H9 (cell line): ENCODE data around the gene CCPG1. TPM values are rescaled to one million over a fixed set of nuclear protein-coding genes. Genes with fewer than 3 reads are reported as not detected.

Source experiments
- DNase-seq: peaks from one replicate; pipeline ENCODE4 v3.0.0-alpha.2; 2017
- H2AFZ ChIP-seq: one replicate; pipeline ENCODE4 v1.6.1; 2013; ENCODE audit warnings: mild to moderate bottlenecking, low read length, control low read depth, moderate library complexity
- H2AK5ac ChIP-seq: 2 replicates; pipeline ENCODE4 v1.6.1; 2013; ENCODE audit warnings: low read length, control low read depth, mixed read lengths; ENCODE audit not compliant: insufficient read length
- H2BK120ac ChIP-seq: one replicate; pipeline ENCODE4 v1.6.1; 2013; ENCODE audit warnings: low read depth, mild to moderate bottlenecking, low read length, control low read depth, inconsistent platforms; ENCODE audit not compliant: poor library complexity, severe bottlenecking
- H2BK12ac ChIP-seq: 2 replicates; pipeline ENCODE4 v1.6.1; 2013; ENCODE audit warnings: low read length, control low read depth, mixed read lengths, low read depth; ENCODE audit not compliant: insufficient read length
- H2BK15ac ChIP-seq: 2 replicates; pipeline ENCODE4 v1.6.1; 2013; ENCODE audit warnings: low read depth, low read length, control low read depth
- H2BK20ac ChIP-seq: one replicate; pipeline ENCODE4 v1.6.1; 2013; ENCODE audit warnings: low read depth, mild to moderate bottlenecking, low read length, control low read depth, inconsistent platforms; ENCODE audit not compliant: poor library complexity, severe bottlenecking
- H2BK5ac ChIP-seq: 2 replicates; pipeline ENCODE4 v1.6.1; 2013; ENCODE audit warnings: low read length, control low read depth, mixed read lengths; ENCODE audit not compliant: insufficient read length
- H3K14ac ChIP-seq: 2 replicates; pipeline ENCODE4 v1.6.1; 2013; ENCODE audit warnings: low read length, control low read depth; ENCODE audit not compliant: insufficient read depth
- H3K18ac ChIP-seq: 2 replicates; pipeline ENCODE4 v1.6.1; 2013; ENCODE audit warnings: low read depth, mild to moderate bottlenecking, mixed read lengths, low read length, control low read depth; ENCODE audit not compliant: insufficient read length
- H3K23ac ChIP-seq: 2 replicates; pipeline ENCODE4 v1.6.1; 2013; ENCODE audit warnings: low read length, control low read depth, mixed read lengths, low read depth; ENCODE audit not compliant: insufficient read length
- H3K23me2 ChIP-seq: 2 replicates; pipeline ENCODE4 v1.6.1; 2013; ENCODE audit warnings: low read depth, mild to moderate bottlenecking, mixed read lengths, low read length, control low read depth; ENCODE audit not compliant: insufficient read length, poor library complexity, severe bottlenecking
- H3K27ac ChIP-seq: 2 replicates; pipeline ENCODE4 v1.5.1; 2013; ENCODE audit warnings: low read length, control low read depth, mixed read lengths, low read depth; ENCODE audit not compliant: insufficient read length
- H3K27me3 ChIP-seq: 2 replicates; pipeline ENCODE4 v1.6.1; 2013; ENCODE audit warnings: low read length, control low read depth, inconsistent platforms; ENCODE audit not compliant: insufficient read depth
- H3K4ac ChIP-seq: 2 replicates; pipeline ENCODE4 v1.6.1; 2013; ENCODE audit warnings: low read depth, mild to moderate bottlenecking, control low read depth, inconsistent platforms, low read length, moderate library complexity
- H3K4me1 ChIP-seq: 2 replicates; pipeline ENCODE4 v1.6.1; 2013; ENCODE audit warnings: low read length, control low read depth, inconsistent platforms; ENCODE audit not compliant: insufficient read depth
- H3K4me2 ChIP-seq: 2 replicates; pipeline ENCODE4 v1.6.1; 2013; ENCODE audit warnings: low read length, control low read depth, mixed read lengths; ENCODE audit not compliant: insufficient read length, insufficient read depth
- H3K56ac ChIP-seq: 2 replicates; pipeline ENCODE4 v1.6.1; 2013; ENCODE audit warnings: low read depth, mild to moderate bottlenecking, mixed read lengths, low read length, control low read depth; ENCODE audit not compliant: insufficient read length
- H3K79me1 ChIP-seq: 2 replicates; pipeline ENCODE4 v1.6.1; 2013; ENCODE audit warnings: low read depth, mild to moderate bottlenecking, moderate library complexity, low read length, control low read depth, inconsistent platforms; ENCODE audit not compliant: insufficient read depth, poor library complexity, severe bottlenecking
- H3K79me2 ChIP-seq: 2 replicates; pipeline ENCODE4 v1.6.1; 2013; ENCODE audit warnings: low read length, control low read depth, inconsistent platforms; ENCODE audit not compliant: insufficient read depth
- H3K9ac ChIP-seq: 2 replicates; pipeline ENCODE4 v1.6.1; 2013; ENCODE audit warnings: low read length, control low read depth, mixed read lengths; ENCODE audit not compliant: insufficient read length; ENCODE audit errors: extremely low read depth
- H3K9me3 ChIP-seq: one replicate; pipeline ENCODE4 v1.6.1; 2013; ENCODE audit warnings: low read depth, low read length, inconsistent platforms; ENCODE audit not compliant: control insufficient read depth
- H3T11ph ChIP-seq: one replicate; pipeline ENCODE4 v1.6.1; 2013; ENCODE audit warnings: mild to moderate bottlenecking, low read length, control low read depth, inconsistent platforms
- H4K20me1 ChIP-seq: one replicate; pipeline ENCODE4 v1.6.1; 2013; ENCODE audit not compliant: control insufficient read depth, insufficient read length, insufficient read depth
- H4K5ac ChIP-seq: 2 replicates; pipeline ENCODE4 v1.6.1; 2013; ENCODE audit warnings: low read depth, mild to moderate bottlenecking, mixed read lengths, low read length, control low read depth; ENCODE audit not compliant: insufficient read length
- H4K8ac ChIP-seq: replicated peaks from 2 replicates; pipeline ENCODE4 v1.6.1; 2013; ENCODE audit warnings: low read length, control low read depth, mixed read lengths, low read depth; ENCODE audit not compliant: insufficient read length
- H4K91ac ChIP-seq: 2 replicates; pipeline ENCODE4 v1.6.1; 2013; ENCODE audit warnings: low read depth, mild to moderate bottlenecking, moderate library complexity, mixed read lengths, low read length, control low read depth; ENCODE audit not compliant: insufficient read length
- H3K27ac Mint-ChIP-seq, 3 experiments: 2 replicates in 2 of 3; 3 replicates in 1 of 3; pipeline ENCODE4 v1.8.0; 2020 to 2021; ENCODE audit warnings: mixed read lengths in 3 of 3, mild to moderate bottlenecking in 1 of 3, moderate library complexity in 1 of 3
- H3K27me3 Mint-ChIP-seq: 2 replicates; pipeline ENCODE4 v1.8.0; 2021; ENCODE audit warnings: low read depth, mild to moderate bottlenecking, moderate library complexity, mixed read lengths
- H3K36me3 Mint-ChIP-seq, 3 experiments: 2 replicates in 2 of 3; 3 replicates in 1 of 3; pipeline ENCODE4 v1.8.0; 2020 to 2021; ENCODE audit warnings: low read depth in 3 of 3, mixed read lengths in 3 of 3; ENCODE audit not compliant: insufficient read depth in 1 of 3
- H3K4me1 Mint-ChIP-seq, 2 experiments: 2 replicates each; pipeline ENCODE4 v1.8.0; 2020; ENCODE audit warnings: mixed read lengths in 2 of 2
- H3K4me3 Mint-ChIP-seq, 2 experiments: 2 replicates in 1 of 2; 3 replicates in 1 of 2; pipeline ENCODE4 v1.8.0; 2020 to 2021; ENCODE audit warnings: mild to moderate bottlenecking in 2 of 2, mixed read lengths in 2 of 2, moderate library complexity in 1 of 2
- H3K9me3 Mint-ChIP-seq, 2 experiments: 2 replicates in 1 of 2; 3 replicates in 1 of 2; pipeline ENCODE4 v1.8.0; 2020; ENCODE audit warnings: mild to moderate bottlenecking in 2 of 2, mixed read lengths in 2 of 2, moderate library complexity in 1 of 2
- total RNA-seq: library from RNA; stranded (reverse); gene quantifications from 2 replicates; pipeline ENCODE4 v1.2.1, GENCODE V29; 2021
- TF ChIP-seq, protein P1 (sequence below): fragments of 200-600 bp; sonication (generic); conservative IDR thresholded peaks from 3 replicates; pipeline ENCODE4 v1.8.0; 2021; ENCODE audit warnings: antibody characterized with exemption, mild to moderate bottlenecking

The CCPG1 gene
- total RNA-seq, 1 experiment from 2014 or later, result 9.0 TPM

DNA sequence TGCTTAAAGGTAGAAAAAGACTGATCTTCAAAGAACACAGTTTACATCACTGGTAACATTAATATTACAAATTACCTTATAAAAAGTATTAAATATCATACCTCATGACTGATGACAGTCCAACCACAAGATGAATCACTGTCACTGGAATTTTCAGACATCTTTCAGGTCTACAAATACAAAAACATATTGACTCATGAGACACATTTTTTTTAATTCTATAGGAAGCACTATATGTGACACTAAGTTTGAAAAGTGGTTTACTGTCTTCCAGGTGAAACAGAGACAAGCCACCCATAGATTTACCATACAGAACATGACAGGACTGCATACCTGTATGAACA lies 18.9 kb downstream of the CCPG1 start:
- Mint-ChIP-seq H3K4me1 (no peaks in the 10 kb centered on the region), H3K9me3 (no peaks in the 10 kb centered on the region), H3K27me3 (no peaks in the 10 kb centered on the region), H3K27ac (no peak overlapping the region), H3K36me3 (no peaks in the 10 kb centered on the region), H3K4me3 (no peak overlapping the region)
- Histone ChIP-seq H3K79me2 (no peaks in the 10 kb centered on the region), H3K14ac (no peak overlapping the region), H3K23me2 (no peaks in the 10 kb centered on the region), H2BK120ac (no peak overlapping the region), H3K4ac (no peak overlapping the region), H2BK5ac (no peak overlapping the region), H3K18ac (no peak overlapping the region), H3K79me1 (no peaks in the 10 kb centered on the region), H2BK15ac (no peak overlapping the region), H3K27ac (no peak overlapping the region), H3K56ac (no peak overlapping the region), H3K23ac (no peak overlapping the region), H4K20me1 (no peaks in the 10 kb centered on the region), H3K9me3 (no peaks in the 10 kb centered on the region), H4K5ac (no peak overlapping the region), H2BK12ac (no peak overlapping the region), H3K9ac (no peak overlapping the region), H4K8ac (no peak overlapping the region), H2BK20ac (no peak overlapping the region), H2AFZ (no peak overlapping the region), H3K27me3 (no peaks in the 10 kb centered on the region), H3K4me1 (no peaks in the 10 kb centered on the region), H2AK5ac (no peak overlapping the region), H3K4me2 (no peak overlapping the region), H3T11ph (no peak overlapping the region), H4K91ac (no peak overlapping the region)
- no peak for DNase-seq
- TF ChIP-seq, protein P1, sequence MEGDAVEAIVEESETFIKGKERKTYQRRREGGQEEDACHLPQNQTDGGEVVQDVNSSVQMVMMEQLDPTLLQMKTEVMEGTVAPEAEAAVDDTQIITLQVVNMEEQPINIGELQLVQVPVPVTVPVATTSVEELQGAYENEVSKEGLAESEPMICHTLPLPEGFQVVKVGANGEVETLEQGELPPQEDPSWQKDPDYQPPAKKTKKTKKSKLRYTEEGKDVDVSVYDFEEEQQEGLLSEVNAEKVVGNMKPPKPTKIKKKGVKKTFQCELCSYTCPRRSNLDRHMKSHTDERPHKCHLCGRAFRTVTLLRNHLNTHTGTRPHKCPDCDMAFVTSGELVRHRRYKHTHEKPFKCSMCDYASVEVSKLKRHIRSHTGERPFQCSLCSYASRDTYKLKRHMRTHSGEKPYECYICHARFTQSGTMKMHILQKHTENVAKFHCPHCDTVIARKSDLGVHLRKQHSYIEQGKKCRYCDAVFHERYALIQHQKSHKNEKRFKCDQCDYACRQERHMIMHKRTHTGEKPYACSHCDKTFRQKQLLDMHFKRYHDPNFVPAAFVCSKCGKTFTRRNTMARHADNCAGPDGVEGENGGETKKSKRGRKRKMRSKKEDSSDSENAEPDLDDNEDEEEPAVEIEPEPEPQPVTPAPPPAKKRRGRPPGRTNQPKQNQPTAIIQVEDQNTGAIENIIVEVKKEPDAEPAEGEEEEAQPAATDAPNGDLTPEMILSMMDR, result no peak
